Thymus (tissue), 11 donors: ENCODE data around the gene LAMA1. TPM values are rescaled to one million over a fixed set of nuclear protein-coding genes. Genes with fewer than 3 reads are reported as not detected.

Experiments used
- DNase-seq, 9 donors: peaks; one replicate each; pipeline ENCODE4 v3.0.0-alpha.2; 2013; ENCODE audit warnings: low spot score in 9 of 9, low read depth in 6 of 9, missing footprints in 1 of 9
- H3K27ac ChIP-seq, 2 donors: one replicate each; pipeline ENCODE4 v1.5.1; 2013; ENCODE audit warnings: control low read depth in 1 of 2, low read depth in 1 of 2, low read length in 1 of 2, mild to moderate bottlenecking in 1 of 2, moderate library complexity in 1 of 2
- H3K27me3 ChIP-seq, 2 donors: one replicate each; pipeline ENCODE4 v1.5.1; 2013; ENCODE audit warnings: low read length in 1 of 2; ENCODE audit not compliant: control insufficient read depth in 2 of 2, insufficient read depth in 1 of 2
- H3K36me3 ChIP-seq, 2 donors: one replicate each; pipeline ENCODE4 v1.5.1; 2013; ENCODE audit warnings: low read length in 1 of 2, mild to moderate bottlenecking in 1 of 2, moderate library complexity in 1 of 2; ENCODE audit not compliant: control insufficient read depth in 2 of 2, insufficient read depth in 2 of 2
- H3K4me1 ChIP-seq, 2 donors: one replicate each; pipeline ENCODE4 v1.5.1; 2013; ENCODE audit warnings: low read length in 2 of 2; ENCODE audit not compliant: control insufficient read depth in 2 of 2, insufficient read depth in 2 of 2
- H3K4me3 ChIP-seq, 2 donors: one replicate each; pipeline ENCODE4 v1.5.1; 2013; ENCODE audit warnings: low read length in 2 of 2, control low read depth in 1 of 2, mild to moderate bottlenecking in 1 of 2
- H3K9me3 ChIP-seq, 2 donors: one replicate each; pipeline ENCODE4 v1.5.1; 2013; ENCODE audit warnings: low read length in 1 of 2, mild to moderate bottlenecking in 1 of 2; ENCODE audit not compliant: control insufficient read depth in 2 of 2, insufficient read depth in 1 of 2
- WGBS: extraction: QIAGEN DNeasy Blood & Tissue Kit; methylation state at CpG from one replicate; pipeline ENCODE4 v1.1.7; 2013; 5-methylcytosine and 5-hydroxymethylcytosine counted together
- polyA plus RNA-seq: library from polyadenylated mRNA; stranded (reverse); fragments of 200-250 nt; gene quantifications from one replicate; pipeline ENCODE4 v1.2.3, GENCODE V29; 2013
- total RNA-seq: library from RNA; stranded (reverse); fragments of 120-200 nt; gene quantifications from one replicate; pipeline ENCODE4 v1.2.4, GENCODE V29; 2013
- donor health status: healthy.

Gene LAMA1
- total and polyA plus RNA-seq, 2 donors, result 0.71 to 2.9 TPM

GRCh38 chr18:6955304-6955703 is 162.3 kb downstream of the LAMA1 start:
- Histone ChIP-seq H3K27me3 (no peaks in the 10 kb centered on the region), H3K9me3 (peaks cover 0 to 1% of the 10 kb centered on the region in 2 donors), H3K4me1 (no peaks in the 10 kb centered on the region), H3K27ac (no peak overlapping the region), H3K4me3 (no peak overlapping the region), H3K36me3 (no peaks in the 10 kb centered on the region)
- no peak for DNase-seq
- 96% methylated on average over 18 of the region's 18 CpGs for WGBS

GRCh38 chr18:6954501-6954900 is 163.1 kb downstream of the LAMA1 start:
- H3K4me1 ChIP-seq, result no peaks in the 10 kb centered on the region
- DNase-seq, result no peak
- H3K4me3 ChIP-seq, result no peak overlapping the region
- WGBS, result 90% methylated on average over 4 of the region's 4 CpGs
- no peak overlapping the region for H3K27ac ChIP-seq
- peaks cover 0 to 1% of the 10 kb centered on the region in 2 donors for H3K9me3 ChIP-seq
- no peaks in the 10 kb centered on the region for H3K36me3 ChIP-seq
- no peaks in the 10 kb centered on the region for H3K27me3 ChIP-seq

GRCh38 chr18:6951336-6952090 is 166.1 kb downstream of the LAMA1 start:
- no peaks in the 10 kb centered on the region for H3K36me3 ChIP-seq
- 94% methylated on average over 17 of the region's 17 CpGs for WGBS
- H3K9me3 ChIP-seq, result peaks cover 0 to 1% of the 10 kb centered on the region in 2 donors
- no peak overlapping the region for H3K4me3 ChIP-seq
- DNase-seq, result no peak
- H3K27ac ChIP-seq, result no peak overlapping the region
- no peaks in the 10 kb centered on the region for H3K4me1 ChIP-seq
- H3K27me3 ChIP-seq, result no peaks in the 10 kb centered on the region

GRCh38 chr18:6950641-6951040 is 167.0 kb downstream of the LAMA1 start:
- Histone ChIP-seq H3K9me3 (peaks cover 0 to 1% of the 10 kb centered on the region in 2 donors), H3K27me3 (no peaks in the 10 kb centered on the region), H3K36me3 (no peaks in the 10 kb centered on the region), H3K27ac (no peak overlapping the region), H3K4me1 (no peaks in the 10 kb centered on the region), H3K4me3 (no peak overlapping the region)
- no peak for DNase-seq
- 95% methylated on average over 14 of the region's 14 CpGs for WGBS

- H3K27me3 ChIP-seq, result no peaks in the 10 kb centered on the region
- no peak overlapping the region for H3K27ac ChIP-seq
- DNase-seq, result no peak
- H3K4me3 ChIP-seq, result no peak overlapping the region
- no peaks in the 10 kb centered on the region for H3K4me1 ChIP-seq
- 90% methylated on average over 11 of the region's 11 CpGs for WGBS
- H3K9me3 ChIP-seq, result peaks cover 0 to 1% of the 10 kb centered on the region in 2 donors
- no peaks in the 10 kb centered on the region for H3K36me3 ChIP-seq
Measured at GRCh38 chr18:6949800-6950586, 167.6 kb downstream of the LAMA1 start.

- Histone ChIP-seq H3K36me3 (no peaks in the 10 kb centered on the region), H3K27ac (no peak overlapping the region), H3K27me3 (no peaks in the 10 kb centered on the region), H3K9me3 (no peaks in the 10 kb centered on the region), H3K4me1 (no peaks in the 10 kb centered on the region), H3K4me3 (no peak overlapping the region)
- 95% methylated on average over 16 of the region's 16 CpGs for WGBS
- no peak for DNase-seq
Measured at GRCh38 chr18:6948281-6949055, 169.1 kb downstream of the LAMA1 start.

GRCh38 chr18:6947338-6948030 is 170.1 kb downstream of the LAMA1 start:
- Histone ChIP-seq H3K27ac (no peak overlapping the region), H3K9me3 (no peaks in the 10 kb centered on the region), H3K4me1 (no peaks in the 10 kb centered on the region), H3K27me3 (no peaks in the 10 kb centered on the region), H3K4me3 (no peak overlapping the region), H3K36me3 (no peaks in the 10 kb centered on the region)
- DNase-seq, result no peak
- 87% methylated on average over 10 of the region's 10 CpGs for WGBS

GRCh38 chr18:6943143-6943542 is 174.5 kb downstream of the LAMA1 start:
- no peak for DNase-seq

More at GRCh38 chr18:6943143-6943542, 174.5 kb downstream of the LAMA1 start:
- no peak overlapping the region for H3K27ac ChIP-seq
- 95% methylated on average over 6 of the region's 6 CpGs for WGBS
- no peaks in the 10 kb centered on the region for H3K9me3 ChIP-seq
- no peaks in the 10 kb centered on the region for H3K27me3 ChIP-seq
- H3K36me3 ChIP-seq, result no peaks in the 10 kb centered on the region
- H3K4me3 ChIP-seq, result no peak overlapping the region
- no peaks in the 10 kb centered on the region for H3K4me1 ChIP-seq
